ENCODE data around the gene SPECC1. TPM values are rescaled to one million over a fixed set of nuclear protein-coding genes. Genes with fewer than 3 reads are reported as not detected.
"Not testable (repeated sequence)": the region's sequence is repeated elsewhere in the genome, so short reads cannot be mapped to it uniquely, and the experiment has no call there.

Gene SPECC1
- total and polyA plus RNA-seq, 12 donors = 19.2 to 96.1 (median 40.3) TPM

- TF ChIP-seq POLR2A (IDR thresholded peaks at IDR 0.05) = no peak
- TF ChIP-seq, protein P1, sequence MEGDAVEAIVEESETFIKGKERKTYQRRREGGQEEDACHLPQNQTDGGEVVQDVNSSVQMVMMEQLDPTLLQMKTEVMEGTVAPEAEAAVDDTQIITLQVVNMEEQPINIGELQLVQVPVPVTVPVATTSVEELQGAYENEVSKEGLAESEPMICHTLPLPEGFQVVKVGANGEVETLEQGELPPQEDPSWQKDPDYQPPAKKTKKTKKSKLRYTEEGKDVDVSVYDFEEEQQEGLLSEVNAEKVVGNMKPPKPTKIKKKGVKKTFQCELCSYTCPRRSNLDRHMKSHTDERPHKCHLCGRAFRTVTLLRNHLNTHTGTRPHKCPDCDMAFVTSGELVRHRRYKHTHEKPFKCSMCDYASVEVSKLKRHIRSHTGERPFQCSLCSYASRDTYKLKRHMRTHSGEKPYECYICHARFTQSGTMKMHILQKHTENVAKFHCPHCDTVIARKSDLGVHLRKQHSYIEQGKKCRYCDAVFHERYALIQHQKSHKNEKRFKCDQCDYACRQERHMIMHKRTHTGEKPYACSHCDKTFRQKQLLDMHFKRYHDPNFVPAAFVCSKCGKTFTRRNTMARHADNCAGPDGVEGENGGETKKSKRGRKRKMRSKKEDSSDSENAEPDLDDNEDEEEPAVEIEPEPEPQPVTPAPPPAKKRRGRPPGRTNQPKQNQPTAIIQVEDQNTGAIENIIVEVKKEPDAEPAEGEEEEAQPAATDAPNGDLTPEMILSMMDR (IDR thresholded peaks at IDR 0.05) = peak in 5 of 6 experiments; percentile 5 to 39 (median 34)
- Histone ChIP-seq H3K9me3 (replicated peaks in 1 of 3) (no peaks in the 10 kb centered on the region), H3K27ac (peak overlapping the region in 3 of 5 donors; percentile 52 to 79 (median 53)), H3K27me3 (no peaks in the 10 kb centered on the region), H3K4me1 (replicated peaks in 1 of 2) (peaks cover 0 to 10% of the 10 kb centered on the region in 2 donors), H3K4me3 (no peak overlapping the region), H3K36me3 (replicated peaks in 1 of 2) (no peaks in the 10 kb centered on the region)
- WGBS, 4 donors = 24 to 39% (median 34%) methylated on average over 18 of the region's 18 CpGs
- DNase-seq = peak; percentile 56 to 88 (median 68)
- intact Hi-C loops (cut with DNase I) = no loop called here
Observed at GRCh38 chr17:20095336-20096080, 86.3 kb downstream of the SPECC1 start.

DNA sequence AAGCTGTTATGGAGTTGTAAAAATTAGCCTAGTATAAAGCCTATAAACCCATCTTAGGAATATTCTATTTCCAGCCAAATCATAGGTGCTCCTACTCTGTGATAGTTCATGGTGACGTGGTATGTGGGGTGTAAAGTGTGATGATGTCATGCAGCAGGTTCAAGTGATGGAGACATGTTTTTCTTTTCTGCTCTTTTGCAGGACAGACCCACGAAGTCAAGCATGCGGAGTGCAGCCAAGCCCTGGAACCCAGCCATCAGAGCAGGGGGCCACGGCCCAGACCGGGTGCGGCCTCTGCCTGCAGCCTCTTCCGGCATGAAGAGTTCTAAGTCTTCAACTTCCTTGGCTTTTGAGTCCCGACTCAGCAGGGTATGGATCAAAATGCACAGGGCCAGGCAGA is 87.3 kb downstream of the SPECC1 start:
- Histone ChIP-seq H3K36me3 (replicated peaks in 1 of 2) (no peaks in the 10 kb centered on the region), H3K9me3 (replicated peaks in 1 of 3) (no peaks in the 10 kb centered on the region), H3K4me3 (no peak overlapping the region), H3K27ac (peak overlapping the region in 1 of 5 donors; percentile 9), H3K4me1 (replicated peaks in 1 of 2) (peaks cover 0 to 10% of the 10 kb centered on the region in 2 donors), H3K27me3 (no peaks in the 10 kb centered on the region)
- TF ChIP-seq, protein P1 (IDR thresholded peaks at IDR 0.05) = no peak
- TF ChIP-seq POLR2A (IDR thresholded peaks at IDR 0.05) = no peak
- peak in 1 of 7 donors; percentile 55 for DNase-seq
- intact Hi-C loops (cut with DNase I) = no loop called here
- WGBS, 4 donors = 54 to 78% (median 71%) methylated on average over 4 to 8 of the region's 8 CpGs

DNA sequence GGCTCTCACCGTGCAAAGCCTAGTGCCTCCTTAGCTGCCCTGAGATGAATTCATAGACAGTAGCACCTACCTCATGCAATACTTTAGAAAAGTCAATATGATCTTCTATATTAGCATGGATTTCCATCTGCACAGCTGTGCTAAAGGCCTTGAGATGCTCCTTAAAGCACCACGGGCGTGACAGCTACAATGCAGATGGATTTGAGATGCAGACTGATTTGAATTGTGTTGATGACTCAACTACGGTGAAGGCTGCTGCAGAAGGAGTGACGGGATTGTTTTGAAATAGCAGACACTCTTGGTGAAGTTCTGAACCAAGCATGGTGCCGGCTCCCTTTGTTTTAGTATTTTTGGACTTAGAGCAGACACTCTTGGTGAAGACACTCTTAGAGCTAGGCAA is 88.2 kb downstream of the SPECC1 start:
- no peaks in the 10 kb centered on the region for H3K36me3 ChIP-seq (replicated peaks in 1 of 2)
- no peaks in the 10 kb centered on the region for H3K27me3 ChIP-seq
- intact Hi-C loops (cut with DNase I) = no loop called here
- TF ChIP-seq POLR2A (IDR thresholded peaks at IDR 0.05) = no peak
- TF ChIP-seq, protein P1 (IDR thresholded peaks at IDR 0.05) = no peak
- no peak overlapping the region for H3K27ac ChIP-seq
- peak in 1 of 7 donors; percentile 15 for DNase-seq
- 78 to 81% (median 80%) methylated on average over 6 of the region's 6 CpGs for WGBS, 4 donors
- H3K4me1 ChIP-seq (replicated peaks in 1 of 2) = peaks cover 0 to 5% of the 10 kb centered on the region in 2 donors
- no peak overlapping the region for H3K4me3 ChIP-seq
- H3K9me3 ChIP-seq (replicated peaks in 1 of 3) = no peaks in the 10 kb centered on the region

DNA sequence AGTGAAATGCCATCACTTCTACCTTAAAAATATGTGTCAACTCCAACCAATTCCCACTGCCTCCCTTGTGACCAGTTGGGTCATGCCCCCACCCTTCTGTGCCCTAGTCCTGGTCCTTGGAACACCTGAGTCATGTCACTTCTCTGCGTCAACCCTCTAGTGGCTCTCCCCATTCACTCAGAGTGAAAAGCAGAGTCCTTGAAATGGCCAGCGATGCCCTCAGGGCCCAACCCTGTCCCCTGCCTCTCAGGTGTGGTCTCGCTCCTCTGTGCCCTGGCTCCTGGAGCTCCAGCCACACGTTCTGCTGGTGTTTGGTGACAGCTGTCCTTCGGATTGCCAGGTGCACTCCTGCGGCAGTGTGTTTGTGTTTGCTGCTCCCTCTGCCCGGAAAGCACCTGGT is 89.2 kb downstream of the SPECC1 start:
- Histone ChIP-seq H3K9me3 (replicated peaks in 1 of 3) (no peaks in the 10 kb centered on the region), H3K36me3 (replicated peaks in 1 of 2) (no peaks in the 10 kb centered on the region), H3K27me3 (no peaks in the 10 kb centered on the region), H3K4me3 (no peak overlapping the region), H3K27ac (no peak overlapping the region), H3K4me1 (replicated peaks in 1 of 2) (no peaks in the 10 kb centered on the region)
- 60 to 79% (median 75%) methylated on average over 5 to 7 of the region's 7 CpGs for whole genome bisulfite sequencing, 4 donors
- intact Hi-C loops (cut with DNase I) = no loop called here
- DNase-seq = peak in 1 of 7 donors; percentile 27
- TF ChIP-seq, protein P1 (IDR thresholded peaks at IDR 0.05) = no peak
- TF ChIP-seq POLR2A (IDR thresholded peaks at IDR 0.05) = no peak

GRCh38 chr17:20100806-20101205 is 91.6 kb downstream of the SPECC1 start:
- H3K27me3 ChIP-seq; H3K27ac ChIP-seq; H3K4me3 ChIP-seq; H3K4me1 ChIP-seq (replicated peaks in 1 of 2); H3K36me3 ChIP-seq (replicated peaks in 1 of 2); H3K9me3 ChIP-seq (replicated peaks in 1 of 3); intact Hi-C loops (cut with DNase I): not testable (repeated sequence)
- 88 to 91% (median 90%) methylated on average over 3 of the region's 3 CpGs for WGBS, 4 donors
- peak in 1 of 7 donors; percentile 13 for DNase-seq

Measured in adrenal gland (tissue), 12 donors.